GM12873 (cell line): ENCODE measurements around the gene PIAS4.

Source experiments
- TF ChIP-seq, protein P1 (sequence below): IDR thresholded peaks from 2 replicates; pipeline ENCODE4 v1.5.1; 2012; ENCODE audit warnings: low read depth, mild to moderate bottlenecking, moderate library complexity, low read length, control low read depth; ENCODE audit not compliant: insufficient read depth; ENCODE audit errors: missing control alignments

PIAS4 gene

GRCh38 chr19:4030552-4030951 lies 23.0 kb downstream of the PIAS4 start:
- TF ChIP-seq, protein P1, sequence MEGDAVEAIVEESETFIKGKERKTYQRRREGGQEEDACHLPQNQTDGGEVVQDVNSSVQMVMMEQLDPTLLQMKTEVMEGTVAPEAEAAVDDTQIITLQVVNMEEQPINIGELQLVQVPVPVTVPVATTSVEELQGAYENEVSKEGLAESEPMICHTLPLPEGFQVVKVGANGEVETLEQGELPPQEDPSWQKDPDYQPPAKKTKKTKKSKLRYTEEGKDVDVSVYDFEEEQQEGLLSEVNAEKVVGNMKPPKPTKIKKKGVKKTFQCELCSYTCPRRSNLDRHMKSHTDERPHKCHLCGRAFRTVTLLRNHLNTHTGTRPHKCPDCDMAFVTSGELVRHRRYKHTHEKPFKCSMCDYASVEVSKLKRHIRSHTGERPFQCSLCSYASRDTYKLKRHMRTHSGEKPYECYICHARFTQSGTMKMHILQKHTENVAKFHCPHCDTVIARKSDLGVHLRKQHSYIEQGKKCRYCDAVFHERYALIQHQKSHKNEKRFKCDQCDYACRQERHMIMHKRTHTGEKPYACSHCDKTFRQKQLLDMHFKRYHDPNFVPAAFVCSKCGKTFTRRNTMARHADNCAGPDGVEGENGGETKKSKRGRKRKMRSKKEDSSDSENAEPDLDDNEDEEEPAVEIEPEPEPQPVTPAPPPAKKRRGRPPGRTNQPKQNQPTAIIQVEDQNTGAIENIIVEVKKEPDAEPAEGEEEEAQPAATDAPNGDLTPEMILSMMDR = no peak

DNA sequence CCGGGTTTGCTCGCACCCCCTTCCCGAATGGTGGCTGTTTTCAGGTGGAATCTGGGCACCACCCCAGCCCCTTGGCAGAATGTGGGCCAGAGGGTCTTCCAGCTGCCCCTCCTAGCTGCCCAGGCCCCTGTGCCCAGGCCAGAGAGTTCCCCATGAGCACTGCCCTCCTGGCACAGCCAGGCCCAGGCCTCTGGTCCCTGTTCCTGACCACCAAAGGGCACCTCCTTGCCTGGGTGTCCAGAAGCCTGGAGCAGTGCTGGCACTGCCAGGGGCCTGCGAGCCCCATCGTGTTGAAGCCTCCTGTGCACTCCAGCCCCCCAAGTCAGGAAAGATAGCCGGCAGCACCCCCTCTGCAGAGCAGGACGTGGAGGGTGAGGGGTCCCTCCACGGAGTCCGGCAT lies 23.4 kb downstream of the PIAS4 start:
- TF ChIP-seq, protein P1 = no peak

DNA sequence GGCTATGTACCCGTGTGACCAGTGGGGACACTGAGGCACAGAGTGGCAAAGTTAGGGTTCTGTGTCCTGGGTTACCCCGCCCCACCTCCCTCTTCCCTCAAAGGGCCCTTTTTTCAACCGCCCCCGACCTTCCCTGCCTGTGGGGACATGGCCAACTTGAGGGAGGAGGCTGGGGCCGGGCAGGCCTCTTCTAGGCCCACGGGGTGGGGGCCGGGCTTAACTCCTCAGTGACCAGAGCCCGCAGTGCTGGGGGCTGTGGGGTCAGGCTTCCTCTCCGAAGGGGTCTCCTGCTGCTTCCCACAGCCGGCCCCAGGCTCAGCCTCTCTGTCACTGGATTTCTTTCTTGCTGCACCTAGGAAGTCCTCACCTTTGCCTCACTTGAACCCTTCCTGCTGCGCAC lies 23.9 kb downstream of the PIAS4 start:
- TF ChIP-seq, protein P1 = no peak

DNA sequence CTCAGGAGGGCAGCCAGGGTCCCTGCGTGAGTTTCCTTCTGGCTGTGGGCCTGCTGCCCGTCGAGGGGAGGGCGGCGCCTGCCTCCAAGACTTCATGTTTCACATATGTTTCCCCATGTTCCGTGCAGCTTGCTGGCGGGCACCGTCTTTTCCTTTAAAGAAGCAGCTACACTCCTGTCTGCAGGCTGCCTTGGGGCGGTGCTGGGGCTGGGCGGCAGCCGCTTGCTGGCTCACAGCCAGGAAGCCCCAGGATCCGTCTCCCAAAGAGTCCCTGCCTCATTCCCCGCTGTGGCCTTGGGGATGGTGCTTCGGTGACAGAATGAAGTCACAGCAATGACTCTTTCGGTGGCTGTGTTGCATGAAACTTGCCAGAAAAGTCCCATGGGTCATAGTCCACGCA lies 24.9 kb downstream of the PIAS4 start:
- TF ChIP-seq, protein P1 = no peak

GRCh38 chr19:4033028-4033956 lies 25.8 kb downstream of the PIAS4 start:
- TF ChIP-seq, protein P1 = no peak

DNA sequence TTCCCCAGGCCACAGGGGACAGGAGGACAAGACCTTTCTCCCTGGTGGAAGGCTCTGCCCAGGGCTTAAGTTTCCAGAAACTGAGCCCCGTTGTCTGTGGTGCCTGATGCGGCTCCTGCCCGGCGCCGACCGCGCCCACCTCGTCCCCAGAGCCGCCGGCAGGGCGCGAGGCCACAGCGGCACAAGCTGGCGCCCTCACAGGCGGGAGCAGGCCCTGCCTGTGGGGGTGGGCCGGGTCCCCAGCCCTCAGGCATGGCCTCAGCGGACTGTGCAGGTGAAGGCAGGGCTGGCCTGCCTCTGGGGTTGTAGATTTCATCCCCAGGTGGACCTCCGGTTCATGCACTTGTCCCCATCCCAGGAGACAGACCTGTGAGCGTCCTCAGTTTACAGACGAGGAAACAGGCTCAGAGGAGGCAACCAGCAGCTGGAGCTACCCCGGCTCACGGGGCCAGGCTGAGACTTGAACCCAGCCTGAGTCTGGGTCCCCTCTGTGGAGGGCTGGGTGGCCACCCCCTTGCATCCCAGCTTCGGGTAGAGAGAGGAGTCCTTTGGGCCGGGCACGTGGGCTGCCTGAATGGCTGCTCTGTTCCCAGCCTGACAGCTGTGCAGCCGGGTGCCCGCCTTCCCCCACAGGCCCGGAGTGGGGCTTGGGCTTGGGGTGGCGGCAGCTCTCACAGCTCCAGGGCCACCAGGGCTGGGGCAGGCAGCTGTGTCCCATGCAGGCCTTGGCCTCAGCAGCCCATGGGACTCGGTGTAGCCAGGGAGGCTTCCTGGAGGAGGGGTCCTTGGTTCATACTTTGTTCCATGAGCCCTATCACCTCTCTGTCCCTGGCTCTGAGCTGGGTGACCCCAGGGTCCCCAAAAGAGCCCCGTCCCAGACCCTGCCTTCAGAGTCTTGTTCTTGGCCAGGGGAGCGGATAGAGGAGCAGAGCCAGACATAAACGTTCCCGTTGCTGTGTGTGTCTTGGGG lies 26.8 kb downstream of the PIAS4 start:
- TF ChIP-seq, protein P1 = no peak

DNA sequence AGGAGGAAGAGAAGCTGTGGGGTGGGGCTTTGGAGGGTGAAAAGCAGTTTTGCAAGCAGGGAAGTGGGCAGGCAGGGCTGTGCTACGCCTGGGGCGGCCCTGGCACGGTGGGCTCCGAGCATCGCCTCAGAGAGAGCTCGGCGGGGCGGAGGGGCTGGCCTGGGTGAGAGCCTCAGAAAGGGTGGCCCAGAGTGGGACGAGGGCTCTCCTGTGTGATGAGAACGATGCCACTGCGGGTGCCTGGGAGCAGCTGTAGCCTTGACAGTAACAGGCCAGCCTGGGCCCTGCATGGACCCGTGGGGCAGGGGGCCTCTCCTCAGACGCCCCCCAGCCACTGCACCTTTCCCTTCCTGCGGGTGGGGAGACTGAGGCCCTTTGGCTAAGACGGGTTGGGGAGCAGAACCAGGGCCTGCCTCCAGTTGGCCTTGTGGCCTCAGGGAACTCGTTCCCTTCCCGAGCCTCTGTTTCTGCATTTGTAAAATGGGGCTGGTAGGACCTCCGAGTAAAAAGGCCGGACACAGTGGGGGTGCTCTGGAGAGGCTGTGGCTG lies 27.6 kb downstream of the PIAS4 start:
- TF ChIP-seq, protein P1 = no peak
